H1 (cell line): Measurements from ENCODE around the gene L3MBTL4. TPM values are rescaled to one million over a fixed set of nuclear protein-coding genes. Genes with fewer than 3 reads are reported as not detected.

ENCODE experiments used
- CTCF ChIA-PET: fragments of 300-600 bp; sonication (Branson Sonifier 250); formaldehyde crosslinking; loops from one replicate; lab custom pipeline; 2021; ENCODE audit not compliant: partially characterized antibody; lab: Charles Lee
- POLR2A ChIA-PET: fragments of 300-600 bp; sonication (Branson Sonifier 250); formaldehyde crosslinking; loops from one replicate; lab custom pipeline; 2021; ENCODE audit warnings: inconsistent platforms; ENCODE audit not compliant: partially characterized antibody; lab: Charles Lee
- DNase-seq, 2 experiments: peaks; one replicate each; pipeline versions ENCODE4 v3.0.0 to v3.0.0-alpha.2; 2010 to 2022; ENCODE audit warnings: low spot score in 2 of 2, low read depth in 1 of 2, mixed read lengths in 1 of 2
- FAIRE-seq: peaks from 2 replicates; lab custom pipeline; 2011; peaks lifted over from hg19 to GRCh38; lab: Jason Lieb, UNC
- H2AFZ ChIP-seq: 2 replicates; pipeline ENCODE4 v1.8.1; 2012; ENCODE audit warnings: low read length, inconsistent platforms
- H2AK5ac ChIP-seq: 2 replicates; pipeline ENCODE4 v1.6.1; 2013; ENCODE audit warnings: low read depth, low read length
- H2BK120ac ChIP-seq: replicated peaks from 2 replicates; pipeline ENCODE3; 2013; ENCODE audit warnings: low read depth, low read length, inconsistent platforms
- H2BK12ac ChIP-seq: 2 replicates; pipeline ENCODE4 v1.6.1; 2013; ENCODE audit warnings: low read depth, low read length
- H2BK15ac ChIP-seq: 2 replicates; pipeline ENCODE4 v1.6.1; 2013; ENCODE audit warnings: low read length
- H2BK20ac ChIP-seq: 2 replicates; pipeline ENCODE4 v1.6.1; 2013; ENCODE audit warnings: low read length
- H2BK5ac ChIP-seq: 2 replicates; pipeline ENCODE4 v1.6.1; 2013; ENCODE audit warnings: low read depth, low read length
- H3K14ac ChIP-seq: 2 replicates; pipeline ENCODE4 v1.6.1; 2013; ENCODE audit warnings: inconsistent platforms; ENCODE audit not compliant: insufficient read length
- H3K18ac ChIP-seq: 2 replicates; pipeline ENCODE4 v1.6.1; 2013; ENCODE audit warnings: low read length; ENCODE audit errors: extremely low read depth
- H3K23ac ChIP-seq: 2 replicates; pipeline ENCODE4 v1.6.1; 2013; ENCODE audit warnings: inconsistent platforms; ENCODE audit not compliant: insufficient read length
- H3K23me2 ChIP-seq: 2 replicates; pipeline ENCODE4 v1.6.1; 2013; ENCODE audit warnings: low read depth, low read length
- H3K27ac ChIP-seq: 2 replicates; pipeline ENCODE4 v1.6.1; 2011; ENCODE audit warnings: low read depth, low read length, inconsistent platforms
- H3K27me3 ChIP-seq, 4 experiments: replicated peaks in 1 of 4; 1 replicate in 1 of 4; 2 replicates in 3 of 4; pipeline versions ENCODE4 v1.6.1 to v1.8.1; 2011 to 2013; ENCODE audit warnings: low read length in 3 of 4, mild to moderate bottlenecking in 3 of 4, inconsistent platforms in 2 of 4, mixed read lengths in 2 of 4, moderate library complexity in 1 of 4; ENCODE audit not compliant: control insufficient read depth in 3 of 4, insufficient read depth in 3 of 4; ENCODE audit errors: extremely low read depth in 1 of 4
- H3K36me3 ChIP-seq, 4 experiments: 2 replicates each; pipeline versions ENCODE4 v1.6.1 to v1.8.1; 2011 to 2013; ENCODE audit warnings: mild to moderate bottlenecking in 4 of 4, low read length in 3 of 4, moderate library complexity in 2 of 4, control low read depth in 1 of 4, inconsistent platforms in 1 of 4; ENCODE audit not compliant: insufficient read depth in 4 of 4, control insufficient read depth in 2 of 4
- H3K4ac ChIP-seq: replicated peaks from 2 replicates; pipeline ENCODE3; 2013; ENCODE audit warnings: low read length, low read depth, mixed read lengths, inconsistent platforms; ENCODE audit not compliant: insufficient read length
- H3K4me1 ChIP-seq, 4 experiments: replicated peaks in 1 of 4; 1 replicate in 1 of 4; 2 replicates in 3 of 4; pipeline versions ENCODE4 v1.6.1 to v1.8.1; 2011 to 2013; ENCODE audit warnings: low read length in 3 of 4, inconsistent platforms in 2 of 4, mixed read lengths in 1 of 4; ENCODE audit not compliant: insufficient read depth in 4 of 4, control insufficient read depth in 3 of 4
- H3K4me2 ChIP-seq, 2 experiments: 2 replicates each; pipeline versions ENCODE4 v1.6.1 to v1.8.1; 2011 to 2013; ENCODE audit warnings: low read depth in 2 of 2, low read length in 2 of 2, control low read depth in 1 of 2, inconsistent platforms in 1 of 2, mild to moderate bottlenecking in 1 of 2; ENCODE audit not compliant: insufficient read depth in 1 of 2
- H3K4me3 ChIP-seq, 4 experiments: fragments of 200-600, 300-600 bp in 1 of 4; sonication (generic), shearing (Covaris generic), sonication (Bioruptor Twin) in 1 of 4; 2 replicates each; pipeline versions ENCODE4 v1.5.1 to v1.8.1; 2011 to 2016; ENCODE audit warnings: low read length in 4 of 4, low read depth in 3 of 4, control low read depth in 2 of 4, inconsistent platforms in 2 of 4, mild to moderate bottlenecking in 2 of 4, mixed read lengths in 1 of 4, moderate library complexity in 1 of 4; ENCODE audit not compliant: insufficient read depth in 2 of 4; ENCODE audit errors: extremely low read depth in 1 of 4
- H3K56ac ChIP-seq: replicated peaks from 2 replicates; pipeline ENCODE3; 2013; ENCODE audit warnings: low read depth, mild to moderate bottlenecking, mixed read lengths, low read length, inconsistent platforms; ENCODE audit not compliant: insufficient read length
- H3K79me1 ChIP-seq: 2 replicates; pipeline ENCODE4 v1.6.1; 2013; ENCODE audit warnings: low read depth, low read length, control low read depth
- H3K79me2 ChIP-seq, 2 experiments: 2 replicates each; pipeline versions ENCODE4 v1.6.1 to v1.8.1; 2012 to 2013; ENCODE audit warnings: low read length in 2 of 2, mild to moderate bottlenecking in 2 of 2, inconsistent platforms in 1 of 2; ENCODE audit not compliant: insufficient read depth in 2 of 2, control insufficient read depth in 1 of 2
- H3K9ac ChIP-seq, 4 experiments: replicated peaks in 1 of 4; 1 replicate in 1 of 4; 2 replicates in 3 of 4; pipeline versions ENCODE4 v1.6.1 to v1.8.1; 2011 to 2013; ENCODE audit warnings: low read depth in 3 of 4, low read length in 3 of 4, control low read depth in 2 of 4, mild to moderate bottlenecking in 2 of 4, moderate library complexity in 2 of 4, inconsistent platforms in 1 of 4; ENCODE audit errors: extremely low read depth in 1 of 4
- H3K9me3 ChIP-seq, 2 experiments: 2 replicates each; pipeline versions ENCODE4 v1.6.1 to v1.8.1; 2012 to 2013; ENCODE audit warnings: mild to moderate bottlenecking in 2 of 2, moderate library complexity in 2 of 2, control low read depth in 1 of 2, inconsistent platforms in 1 of 2, low read depth in 1 of 2, low read length in 1 of 2, mixed read lengths in 1 of 2; ENCODE audit not compliant: insufficient read depth in 2 of 2
- H4K20me1 ChIP-seq, 2 experiments: replicated peaks in 1 of 2; 2 replicates each; pipeline versions ENCODE3 to v1.8.1; 2011 to 2013; ENCODE audit warnings: inconsistent platforms in 2 of 2, low read length in 2 of 2, mild to moderate bottlenecking in 1 of 2; ENCODE audit not compliant: insufficient read depth in 2 of 2, control insufficient read depth in 1 of 2
- H4K5ac ChIP-seq: 2 replicates; pipeline ENCODE4 v1.6.1; 2013; ENCODE audit warnings: low read length, low read depth, mixed read lengths, inconsistent platforms; ENCODE audit not compliant: insufficient read length
- H4K8ac ChIP-seq: 2 replicates; pipeline ENCODE4 v1.8.0; 2013; ENCODE audit warnings: mild to moderate bottlenecking, moderate library complexity, low read length, inconsistent platforms; ENCODE audit not compliant: insufficient read depth; ENCODE audit errors: extremely low read depth
- H4K91ac ChIP-seq: replicated peaks from 2 replicates; pipeline ENCODE3; 2013; ENCODE audit warnings: low read length, mixed read lengths, inconsistent platforms; ENCODE audit not compliant: insufficient read length
- WGBS, 2 experiments: shearing (Covaris generic) in 1 of 2; methylation state at CpG; one replicate each; pipeline versions ENCODE4 v1.1.6 to v1.1.7; 2013 to 2015; ENCODE audit warnings: low lambda C conversion rate in 2 of 2, mixed read lengths in 2 of 2, inconsistent platforms in 1 of 2, low coverage in 1 of 2, missing lambda C conversion rate in 1 of 2; ENCODE audit not compliant: insufficient replicate concordance in 2 of 2, insufficient coverage in 1 of 2, insufficient read length in 1 of 2; ENCODE audit errors: extremely low coverage in 1 of 2, missing lambda C conversion rate in 1 of 2; 5-methylcytosine and 5-hydroxymethylcytosine counted together
- polyA plus RNA-seq, 7 experiments: library from polyadenylated mRNA; depleted of rRNA in 3 of 7; stranded (reverse) in 5 of 7; unstranded in 2 of 7; fragments of >200 nt in 5 of 7; fragments of 200-250 nt in 2 of 7; gene quantifications; 1 replicate in 5 of 7; 2 replicates in 1 of 7; 4 replicates in 1 of 7; pipeline versions ENCODE4 v1.2.1 to v1.2.3, GENCODE V29; 2011 to 2013; ENCODE audit warnings: missing spikeins in 2 of 7, mixed read lengths in 2 of 7
- total RNA-seq: library from RNA; stranded (reverse); fragmentation: NEBNext Ultra II Directional; extraction: Animal tissue kit (Norgen Biotek cat#: 25700); gene quantifications from 2 replicates; pipeline ENCODE4 v1.2.1, GENCODE V29; 2021

L3MBTL4 gene
- total and polyA plus RNA-seq, 2 of the 8 experiments (the other 6 are each of a cell fraction or from before 2014, with no cell fraction given): 1.0 to 2.1 TPM

- ChIA-PET CTCF (interaction anchor here (0.7 to 1.6 kb wide), 3 partner anchors 20 to 95 kb away, joined by 3 to 4 read pairs (median 3); no protein-coding TSS in a partner anchor), POLR2A (no interaction called here)
- H3K4me2 ChIP-seq: no peak overlapping the region
- DNase-seq (no peak), FAIRE-seq (no peak)
- H3K9me3 ChIP-seq: no peaks in the 10 kb centered on the region
- no peak overlapping the region for H3K18ac ChIP-seq
- H3K56ac ChIP-seq: no peak overlapping the region
- no peaks in the 10 kb centered on the region for H3K23me2 ChIP-seq
- 92% methylated on average over 8 of the region's 8 CpGs; no CpG with 5 or more reads in 1 of the 2 experiments for WGBS, 2 experiments
- H3K4me1 ChIP-seq: peaks cover 0 to 11% (median 5%) of the 10 kb centered on the region in 4 experiments; a peak in 6 of 7 replicates
- no peak overlapping the region for H2BK15ac ChIP-seq
- no peak overlapping the region for H2BK20ac ChIP-seq
- no peak overlapping the region for H3K9ac ChIP-seq
- H3K4me3 ChIP-seq: no peak overlapping the region
- no peaks in the 10 kb centered on the region for H4K20me1 ChIP-seq
- H3K36me3 ChIP-seq: no peaks in the 10 kb centered on the region
- no peak overlapping the region for H4K5ac ChIP-seq
- H2BK5ac ChIP-seq: no peak overlapping the region
- H3K79me1 ChIP-seq: no peaks in the 10 kb centered on the region
- no peak overlapping the region for H4K8ac ChIP-seq
- H2AK5ac ChIP-seq: no peak overlapping the region
- no peaks in the 10 kb centered on the region for H3K27me3 ChIP-seq
- no peak overlapping the region for H2BK120ac ChIP-seq
- H3K23ac ChIP-seq: no peak overlapping the region
- H3K14ac ChIP-seq: no peak overlapping the region
- no peaks in the 10 kb centered on the region for H3K79me2 ChIP-seq
- H3K27ac ChIP-seq: no peak overlapping the region
- H4K91ac ChIP-seq: no peak overlapping the region
- H2AFZ ChIP-seq: no peak overlapping the region
- no peak overlapping the region for H3K4ac ChIP-seq
- no peak overlapping the region for H2BK12ac ChIP-seq
These were observed 447.7 kb downstream of the L3MBTL4 start for GRCh38 chr18:5967007-5967406.
